Heart left ventricle (tissue), 13 donors: ENCODE results near the gene BOK.

Experiments used
- CTCF ChIP-seq, 12 donors: fragments of 200-600 bp; sonication (generic) in 4 of 12; IDR thresholded peaks; one replicate each; pipeline versions ENCODE4 v1.5.0 to v1.8.0; 2018 to 2022; ENCODE audit warnings: antibody characterized with exemption in 12 of 12, mild to moderate bottlenecking in 5 of 12
- POLR2A ChIP-seq, 2 donors: fragments of 450-650 bp; IDR thresholded peaks; one replicate each; pipeline ENCODE4 v1.6.1; 2017; ENCODE audit warnings: antibody characterized with exemption in 2 of 2, mild to moderate bottlenecking in 2 of 2, moderate library complexity in 2 of 2
- donor health status: ischemic (EF 13 %, LVEDD 7.1; RV severe dilation, severe dysfunction).
- donor health status: DM: no; HTN: yes; CAD: no.
- donor health status: DM: no; HTN: no; CAD: no.
- donor health status: ischemic (EF 25% LVEDD 6.9; RV normal size, moderate dysfunction).
- donor health status: ischemic (EF 25% LVEDD 5.7; RV mildly dilated, moderate dysfunction).
- donor health status: ischemic (EF 35%, LVEDD 5.7; RV mildly dilated, moderate dysfunction).
- donor health status: nonischemic (EF 11% LVEDD 7.7; RV severe dilation, severe dysfunction).
- donor health status: DM: yes; HTN: yes; CAD: no.
- donor health status: PGD.
- donor health status: ischemic (EF 29% LVEDD 5.4; RV normal size, mild dysfunction).
- donor health status: nonischemic (EF 23%, LVEDD 6.1; RV moderate dilation, normal function).

- TF ChIP-seq CTCF (IDR thresholded peaks at IDR 0.05) (no peak), POLR2A (IDR thresholded peaks at IDR 0.05) (no peak)
Observed at GRCh38 chr2:241620419-241620769, 61.8 kb downstream of the BOK start.
